Keratinocyte (primary cell): ENCODE data around the gene MLIP.

ENCODE experiments used
- CTCF ChIP-seq, 3 experiments: IDR thresholded peaks in 1 of 3; conservative IDR thresholded peaks in 1 of 3; optimal IDR thresholded peaks in 1 of 3; 2 replicates in 2 of 3; 3 replicates in 1 of 3; pipeline versions ENCODE3 to v1.5.1; 2011; ENCODE audit warnings: low read length in 3 of 3, mild to moderate bottlenecking in 3 of 3, moderate library complexity in 2 of 3, control low read depth in 1 of 3, inconsistent platforms in 1 of 3; ENCODE audit not compliant: insufficient read depth in 2 of 3; ENCODE audit errors: extremely low read depth in 1 of 3
- EZH2 ChIP-seq: IDR thresholded peaks from one replicate; pipeline ENCODE4 v1.6.1; 2012; ENCODE audit warnings: inconsistent platforms, mild to moderate bottlenecking, low read length, moderate library complexity

- TF ChIP-seq CTCF (optimal IDR thresholded peaks at IDR 0.05 in 1 of 3, IDR thresholded peaks at IDR 0.05 in 1 of 3, conservative IDR thresholded peaks at IDR 0.05 in 1 of 3; ENCODE audit: extremely low read depth in 1 of 3, insufficient read depth in 2 of 3, low read length in 3 of 3) (no peak), EZH2 (no peak)
Observed at GRCh38 chr6:54063228-54063539, 48.1 kb upstream of the MLIP start.
